WTC11 (cell line): ENCODE data around the gene AK3. TPM values are rescaled to one million over a fixed set of nuclear protein-coding genes. Genes with fewer than 3 reads are reported as not detected.

Experiments used
- ATAC-seq: fragments of 200-7000 bp; cut with Tn5 transposase; 2 replicates; pipeline ENCODE4 v1.10.0; 2021; ENCODE audit warnings: mild to moderate bottlenecking, moderate library complexity
- CTCF ChIA-PET: fragments of 300-600 bp; sonication (Branson Sonifier 250); formaldehyde crosslinking; loops from one replicate; lab custom pipeline; 2021; ENCODE audit warnings: antibody characterized with exemption; lab: Charles Lee
- POLR2A ChIA-PET: fragments of 350-600 bp; sonication (Branson Sonifier 250); formaldehyde crosslinking; loops from one replicate; lab custom pipeline; 2021; ENCODE audit warnings: antibody characterized with exemption; lab: Charles Lee
- DNase-seq: peaks from one replicate; pipeline ENCODE4 v3.0.0; 2021; ENCODE audit warnings: low spot score
- H3K27ac Mint-ChIP-seq: 2 replicates; pipeline ENCODE4 v1.8.0; 2021; ENCODE audit warnings: mixed read lengths
- H3K27me3 Mint-ChIP-seq: 2 replicates; pipeline ENCODE4 v1.8.0; 2021; ENCODE audit warnings: low read depth, mild to moderate bottlenecking, moderate library complexity, mixed read lengths
- H3K36me3 Mint-ChIP-seq: 2 replicates; pipeline ENCODE4 v1.8.0; 2021; ENCODE audit warnings: mixed read lengths
- H3K4me1 Mint-ChIP-seq: 2 replicates; pipeline ENCODE4 v1.8.0; 2022; ENCODE audit warnings: mixed read lengths
- H3K4me3 Mint-ChIP-seq: 2 replicates; pipeline ENCODE4 v1.8.0; 2021; ENCODE audit warnings: mild to moderate bottlenecking, moderate library complexity, mixed read lengths
- H3K9me3 Mint-ChIP-seq: 2 replicates; pipeline ENCODE4 v1.8.0; 2021; ENCODE audit warnings: mixed read lengths
- AFF4 ChIP-seq: sonication (generic); formaldehyde crosslinking; IDR thresholded peaks from 2 replicates; pipeline ENCODE4 v1.8.1; 2023; ENCODE audit warnings: mild to moderate bottlenecking, missing genetic modification reagents, borderline replicate concordance
- E2F5 ChIP-seq: sonication (generic); formaldehyde crosslinking; IDR thresholded peaks from 2 replicates; pipeline ENCODE4 v1.8.1; 2022; ENCODE audit warnings: mild to moderate bottlenecking, moderate library complexity, missing genetic modification reagents
- EMX1 ChIP-seq: fragments of 250-450 bp; sonication (Bioruptor Pico); IDR thresholded peaks from 2 replicates; pipeline ENCODE4 v1.8.0; 2021; ENCODE audit warnings: mild to moderate bottlenecking
- GABPB1 ChIP-seq: sonication (generic); formaldehyde crosslinking; IDR thresholded peaks from 2 replicates; pipeline ENCODE4 v1.8.1; 2023; ENCODE audit warnings: mild to moderate bottlenecking, missing genetic modification reagents
- HMGXB4 ChIP-seq: sonication (generic); formaldehyde crosslinking; IDR thresholded peaks from 2 replicates; pipeline ENCODE4 v1.8.1; 2023; ENCODE audit warnings: mild to moderate bottlenecking, moderate library complexity, missing genetic modification reagents
- IRF1 ChIP-seq: sonication (generic); formaldehyde crosslinking; IDR thresholded peaks from 2 replicates; pipeline ENCODE4 v1.8.0; 2023; ENCODE audit warnings: missing genetic modification reagents
- IRF2 ChIP-seq: sonication (generic); formaldehyde crosslinking; IDR thresholded peaks from 2 replicates; pipeline ENCODE4 v1.8.0; 2022; ENCODE audit warnings: low read depth, missing genetic modification reagents, borderline replicate concordance
- JAZF1 ChIP-seq: fragments of 250-450 bp; sonication (Bioruptor Pico); IDR thresholded peaks from 2 replicates; pipeline ENCODE4 v1.9.0; 2021; ENCODE audit warnings: moderate library complexity, mild to moderate bottlenecking, inconsistent platforms
- JUN ChIP-seq: sonication (generic); formaldehyde crosslinking; IDR thresholded peaks from 2 replicates; pipeline ENCODE4 v1.8.0; 2023; ENCODE audit warnings: mild to moderate bottlenecking, missing genetic modification reagents
- MYBL2 ChIP-seq: sonication (generic); formaldehyde crosslinking; IDR thresholded peaks from 2 replicates; pipeline ENCODE4 v1.8.1; 2023; ENCODE audit warnings: mild to moderate bottlenecking, moderate library complexity, missing genetic modification reagents
- NR3C1 ChIP-seq: sonication (generic); formaldehyde crosslinking; conservative IDR thresholded peaks from 2 replicates; pipeline ENCODE4 v1.8.1; 2023; ENCODE audit warnings: low read depth, mild to moderate bottlenecking, missing genetic modification reagents
- PRDM15 ChIP-seq: sonication (generic); formaldehyde crosslinking; IDR thresholded peaks from 2 replicates; pipeline ENCODE4 v1.8.0; 2022; ENCODE audit warnings: missing genetic modification reagents
- TCF7 ChIP-seq: sonication (generic); formaldehyde crosslinking; IDR thresholded peaks from 2 replicates; pipeline ENCODE4 v1.8.0; 2022; ENCODE audit warnings: mild to moderate bottlenecking, low read depth, missing genetic modification reagents, moderate library complexity
- ZNF121 ChIP-seq: sonication (generic); formaldehyde crosslinking; IDR thresholded peaks from 2 replicates; pipeline ENCODE4 v1.8.0; 2023; ENCODE audit warnings: missing genetic modification reagents
- ZNF232 ChIP-seq: sonication (generic); formaldehyde crosslinking; IDR thresholded peaks from 2 replicates; pipeline ENCODE4 v1.8.0; 2022; ENCODE audit warnings: mild to moderate bottlenecking, missing genetic modification reagents
- ZNF423 ChIP-seq: fragments of 250-450 bp; sonication (Bioruptor Pico); IDR thresholded peaks from 2 replicates; pipeline ENCODE4 v2.1.2; 2022; ENCODE audit warnings: mild to moderate bottlenecking, moderate library complexity
- ZNF532 ChIP-seq: fragments of 250-450 bp; sonication (Bioruptor Pico); IDR thresholded peaks from 2 replicates; pipeline ENCODE4 v1.9.0; 2021; ENCODE audit warnings: mild to moderate bottlenecking, borderline replicate concordance
- ZNF671 ChIP-seq: fragments of 250-450 bp; sonication (Bioruptor Pico); IDR thresholded peaks from 2 replicates; pipeline ENCODE4 v1.8.0; 2021; ENCODE audit warnings: mild to moderate bottlenecking
- ZSCAN18 ChIP-seq: fragments of 250-450 bp; sonication (Bioruptor Pico); IDR thresholded peaks from 2 replicates; pipeline ENCODE4 v2.1.2; 2022; ENCODE audit warnings: mild to moderate bottlenecking, moderate library complexity
- total RNA-seq: library from RNA; stranded (reverse); gene quantifications from 3 replicates; pipeline ENCODE4 v1.2.3, GENCODE V29; 2021

The AK3 gene
- total RNA-seq, 1 experiment from 2014 or later: 28.5 TPM

GRCh38 chr9:4684820-4685219, 56.2 kb downstream of the AK3 start:
- Mint-ChIP-seq H3K9me3 (no peaks in the 10 kb centered on the region), H3K36me3 (peaks cover 18% of the 10 kb centered on the region), H3K4me3 (no peak overlapping the region), H3K27ac (peak overlapping the region; percentile 12; the same call in 1 of the 2 replicates), H3K4me1 (no peaks in the 10 kb centered on the region), H3K27me3 (no peaks in the 10 kb centered on the region)
- DNase-seq (no peak), ATAC-seq (no peak)
- no peak for TF ChIP-seq ZSCAN18
- no peak for TF ChIP-seq IRF1
- no peak for TF ChIP-seq AFF4
- no peak for TF ChIP-seq JUN
- TF ChIP-seq IRF2: no peak
- TF ChIP-seq ZNF121 (CRISPR knock-in tag): no peak
- no peak for TF ChIP-seq JAZF1 (CRISPR knock-in tag)
- TF ChIP-seq ZNF671: no peak
- TF ChIP-seq ZNF423 (CRISPR knock-in tag): no peak
- TF ChIP-seq ZNF532 (CRISPR knock-in tag): no peak
- TF ChIP-seq HMGXB4 (CRISPR knock-in tag): no peak
- TF ChIP-seq TCF7 (CRISPR knock-in tag): no peak
- no peak for TF ChIP-seq E2F5 (CRISPR knock-in tag)
- TF ChIP-seq MYBL2 (CRISPR knock-in tag): no peak
- TF ChIP-seq GABPB1 (CRISPR knock-in tag): no peak
- no peak for TF ChIP-seq NR3C1 (CRISPR knock-in tag)
- no peak for TF ChIP-seq ZNF232
- TF ChIP-seq PRDM15 (CRISPR knock-in tag): no peak
- TF ChIP-seq EMX1 (CRISPR knock-in tag): no peak
- POLR2A ChIA-PET: no interaction called here
- CTCF ChIA-PET: no interaction called here
